Dermis microvascular lymphatic vessel endothelial cell (primary cell): ENCODE data around the gene PDGFC. TPM values are rescaled to one million over a fixed set of nuclear protein-coding genes. Genes with fewer than 3 reads are reported as not detected.
A peak's percentile ranks its signal among the peaks of the same experiment; 100 is the strongest.

ENCODE experiments used
- DNase-seq, 2 donors: peaks; one replicate each; pipeline versions ENCODE4 v3.0.0 to v3.0.0-alpha.2; 2010; ENCODE audit warnings: low read depth in 2 of 2
- total RNA-seq: library from RNA; depleted of rRNA; stranded (reverse); fragments of >200 nt; gene quantifications from 2 replicates; pipeline ENCODE4 v1.2.1, GENCODE V29; 2014

PDGFC gene, protein sequence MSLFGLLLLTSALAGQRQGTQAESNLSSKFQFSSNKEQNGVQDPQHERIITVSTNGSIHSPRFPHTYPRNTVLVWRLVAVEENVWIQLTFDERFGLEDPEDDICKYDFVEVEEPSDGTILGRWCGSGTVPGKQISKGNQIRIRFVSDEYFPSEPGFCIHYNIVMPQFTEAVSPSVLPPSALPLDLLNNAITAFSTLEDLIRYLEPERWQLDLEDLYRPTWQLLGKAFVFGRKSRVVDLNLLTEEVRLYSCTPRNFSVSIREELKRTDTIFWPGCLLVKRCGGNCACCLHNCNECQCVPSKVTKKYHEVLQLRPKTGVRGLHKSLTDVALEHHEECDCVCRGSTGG
- 11.3 and 22.0 TPM in 2 replicates for total RNA-seq

DNA sequence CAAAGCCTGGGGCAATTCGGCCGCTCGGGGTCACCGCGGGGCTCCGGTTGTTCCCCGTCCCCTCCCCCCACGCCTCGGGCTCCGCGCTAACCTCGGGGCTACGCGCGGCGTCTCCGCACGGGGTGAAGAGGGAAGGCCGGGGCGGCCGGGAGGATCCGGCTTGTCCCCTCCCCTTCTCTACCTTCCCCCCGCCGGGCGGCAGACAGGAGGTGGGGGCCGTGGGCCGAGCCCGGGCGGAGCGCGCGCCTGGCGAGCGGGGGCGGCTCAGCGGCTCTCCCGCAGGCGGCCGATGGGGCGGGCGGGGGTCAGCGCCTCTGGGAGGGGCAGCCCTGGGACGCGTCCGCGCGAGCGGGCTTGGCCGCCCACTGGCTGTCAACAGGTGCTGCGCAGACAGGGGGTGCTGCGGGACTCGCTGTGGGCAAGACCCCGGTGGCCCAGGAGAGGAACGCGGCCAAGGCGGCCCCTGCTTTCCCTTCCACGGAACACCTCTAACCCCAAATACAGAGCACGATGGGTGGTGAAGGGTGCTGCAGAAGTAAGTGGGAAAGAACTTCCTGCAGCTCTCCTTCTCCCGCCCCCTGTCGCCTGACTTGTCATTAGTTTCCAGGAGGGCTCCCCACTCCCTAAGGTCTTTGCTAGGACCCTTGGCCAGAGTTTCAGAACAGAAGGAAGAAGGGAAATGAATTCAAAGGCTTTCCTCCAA is at the start of gene PDGFC:
Gene PDGFC, minus strand, starts transcription at position 124 of the 703 bp plus-strand sequence. CDS start 896 bp downstream, outside the sequence.
- peak; percentile 50 to 72 for DNase-seq

GRCh38 chr4:157020882-157021281 is 49.3 kb upstream of the PDGFC start:
- no peak for DNase-seq

GRCh38 chr4:157018920-157019490 is 47.4 kb upstream of the PDGFC start:
- DNase-seq = no peak

DNA sequence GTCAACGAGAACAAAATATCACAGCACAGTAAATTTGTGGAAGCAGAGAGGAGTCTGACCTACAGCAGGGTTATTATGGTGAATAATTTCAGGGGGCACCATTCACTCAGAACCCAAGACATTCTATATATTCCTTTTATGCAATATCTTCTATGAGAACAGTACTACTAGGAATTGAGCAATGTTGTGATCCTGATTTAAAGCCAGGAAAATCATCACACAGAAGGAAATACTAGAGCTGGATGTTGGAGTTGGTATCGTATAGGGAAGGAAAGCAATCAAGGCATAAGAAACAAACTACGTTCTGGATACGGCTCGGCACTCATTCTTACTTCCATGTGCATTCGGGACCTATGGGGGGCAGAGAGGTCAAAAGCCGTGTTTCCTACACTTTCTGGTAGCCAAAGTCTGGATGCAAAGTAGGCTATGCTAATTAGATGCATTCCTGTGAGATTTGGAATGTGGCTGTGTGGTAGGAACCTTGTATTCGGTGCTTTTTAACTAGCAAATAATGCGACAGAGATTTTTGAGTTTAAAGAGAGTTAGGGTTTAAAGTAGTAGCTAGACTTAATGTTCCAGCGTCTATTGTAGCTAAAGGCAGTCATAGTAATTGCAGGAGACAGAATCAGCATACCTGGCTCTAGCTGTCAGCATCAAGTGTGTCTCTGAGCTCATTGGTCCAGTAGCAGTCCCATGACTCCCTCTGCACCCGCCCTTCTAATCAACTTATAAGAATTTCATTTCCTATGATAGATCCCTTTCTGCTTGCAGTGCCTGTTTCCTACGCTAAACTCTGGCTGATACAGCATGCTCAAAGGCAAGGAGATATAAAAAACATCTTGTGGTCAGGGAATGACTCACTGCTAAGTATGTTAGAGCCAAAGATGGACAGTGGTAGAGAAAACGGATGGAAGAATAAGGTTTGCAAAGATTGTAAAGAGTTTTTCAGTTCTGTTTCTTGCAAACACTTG is 43.3 kb upstream of the PDGFC start:
- DNase-seq = no peak

GRCh38 chr4:157013656-157014055 is 42.1 kb upstream of the PDGFC start:
- DNase-seq = no peak

DNA sequence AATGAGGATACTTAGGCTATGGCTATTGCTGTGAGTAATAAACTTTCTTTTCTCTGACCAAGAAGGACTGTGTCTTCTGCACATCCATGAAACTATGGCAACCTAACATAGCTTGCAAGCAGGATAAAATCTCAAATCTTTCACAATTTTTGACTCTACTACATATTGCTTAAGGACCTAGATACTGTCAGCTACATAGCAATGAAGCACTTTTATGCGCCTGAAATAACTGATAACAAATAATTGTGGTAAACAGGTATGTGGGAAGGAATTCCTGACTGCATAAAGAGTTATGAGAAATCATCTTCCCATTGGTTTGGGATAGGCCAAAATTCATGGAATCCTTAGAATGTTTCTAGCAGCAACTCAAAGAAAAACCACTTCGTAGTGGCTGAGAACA is 41.2 kb upstream of the PDGFC start:
- DNase-seq = no peak

- no peak for DNase-seq
These were observed 40.7 kb upstream of the PDGFC start for GRCh38 chr4:157012296-157012695.

- no peak for DNase-seq
These were observed 39.0 kb upstream of the PDGFC start for GRCh38 chr4:157010630-157011029.

- no peak for DNase-seq
These were observed 34.2 kb upstream of the PDGFC start for GRCh38 chr4:157005831-157006230.

GRCh38 chr4:157005193-157005592 is 33.6 kb upstream of the PDGFC start:
- DNase-seq = peak in 1 of 2 donors; percentile 14

- DNase-seq = peak; percentile 52 to 65
These were observed 32.9 kb upstream of the PDGFC start for GRCh38 chr4:157004279-157005161.

GRCh38 chr4:156999175-156999517 is 27.5 kb upstream of the PDGFC start:
- peak; percentile 89 to 96 for DNase-seq

- DNase-seq = peak in 1 of 2 donors; percentile 26
These were observed 27.0 kb upstream of the PDGFC start for GRCh38 chr4:156998500-156999174.

DNA sequence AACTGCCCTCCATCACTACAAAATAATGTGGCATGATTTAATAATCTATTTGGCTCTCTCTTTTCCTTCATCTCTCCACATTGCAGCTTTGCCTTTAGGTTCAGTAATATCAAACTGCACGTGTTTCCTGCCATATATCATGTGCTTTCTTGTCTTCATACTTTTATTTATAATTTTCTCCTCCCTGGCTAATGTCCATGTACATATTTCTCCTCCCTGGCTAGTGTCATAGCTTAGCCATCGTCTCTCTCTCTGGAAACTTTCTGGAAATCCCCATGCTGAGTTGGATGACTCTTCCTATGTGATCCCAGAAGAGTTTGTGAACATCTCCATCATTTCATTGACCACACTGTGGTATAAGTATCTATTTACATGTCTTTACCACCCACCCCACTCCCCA is 21.3 kb upstream of the PDGFC start:
- no peak for DNase-seq

DNA sequence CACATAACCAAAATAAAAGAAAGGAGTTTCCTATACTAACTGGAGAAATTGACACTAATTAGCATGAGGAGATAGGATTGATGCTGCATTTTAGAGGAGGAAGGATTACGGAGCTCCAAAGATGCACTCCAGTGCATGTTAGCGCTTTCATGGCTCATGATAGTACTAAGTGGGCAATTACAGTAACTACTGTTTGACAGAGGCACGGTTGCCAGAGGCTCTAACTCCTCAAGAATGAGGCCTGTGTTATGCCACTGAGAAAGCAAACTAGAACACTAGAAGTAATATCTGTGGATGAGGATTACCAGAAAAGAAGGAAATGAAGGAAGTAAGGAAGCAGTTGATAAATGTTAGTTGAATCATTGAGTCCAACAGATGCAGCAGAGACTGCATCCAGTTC is 19.6 kb upstream of the PDGFC start:
- no peak for DNase-seq

DNA sequence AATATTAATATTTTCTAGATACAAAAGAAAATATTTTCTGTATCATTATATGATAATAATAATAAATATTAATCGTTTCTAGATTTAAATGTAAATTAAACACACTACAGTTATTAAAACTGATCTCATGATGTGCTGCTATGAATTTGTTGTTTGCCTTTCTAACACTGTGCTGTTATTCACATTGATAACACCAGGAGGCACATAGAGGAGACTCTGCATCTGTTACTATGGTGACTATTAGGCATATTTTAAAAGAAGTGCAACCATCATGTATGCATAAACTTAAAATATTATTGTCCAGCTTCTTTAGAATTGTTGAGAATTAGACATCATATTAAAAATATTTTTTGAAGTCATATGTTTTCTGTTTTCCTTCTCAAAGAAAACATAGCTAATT is 11.8 kb upstream of the PDGFC start:
- DNase-seq = peak in 1 of 2 donors; percentile 50

GRCh38 chr4:156981262-156981769 is 9.7 kb upstream of the PDGFC start:
- no peak for DNase-seq

- peak in 1 of 2 donors; percentile 42 for DNase-seq
These were observed 6.0 kb upstream of the PDGFC start for GRCh38 chr4:156977435-156978160.

- DNase-seq = peak in 1 of 2 donors; percentile 67
These were observed 4.5 kb upstream of the PDGFC start for GRCh38 chr4:156976147-156976546.
